ACC112 (cell line): ENCODE data around the gene SH2D3A.
A peak's percentile ranks its signal among the peaks of the same experiment; 100 is the strongest.
"Not testable (repeated sequence)": the region's sequence is repeated elsewhere in the genome, so short reads cannot be mapped to it uniquely, and the experiment has no call there.

Experiments used
- H2AFZ ChIP-seq: fragments of 200-600 bp; sonication (generic); one replicate; pipeline ENCODE4 v1.6.0; 2017; ENCODE audit warnings: antibody characterized with exemption, low read length; ENCODE audit not compliant: unreplicated experiment
- H3K27ac ChIP-seq: fragments of 200-600 bp; sonication (generic); 2 replicates; pipeline ENCODE4 v1.5.1; 2014; ENCODE audit warnings: low read depth, mild to moderate bottlenecking, antibody characterized with exemption, low read length, moderate library complexity
- H3K27me3 ChIP-seq: fragments of 200-600 bp; sonication (generic); 2 replicates; pipeline ENCODE4 v1.6.1; 2014; ENCODE audit warnings: mild to moderate bottlenecking, antibody characterized with exemption, low read length, moderate library complexity, mixed read lengths; ENCODE audit not compliant: insufficient read depth
- H3K36me3 ChIP-seq: fragments of 200-600 bp; sonication (generic); 2 replicates; pipeline ENCODE4 v1.6.1; 2016; ENCODE audit warnings: mild to moderate bottlenecking, antibody characterized with exemption, low read length, moderate library complexity, mixed read lengths; ENCODE audit not compliant: insufficient read depth
- H3K4me1 ChIP-seq: fragments of 200-600 bp; sonication (generic); one replicate; pipeline ENCODE4 v1.6.1; 2016; ENCODE audit warnings: low read length, mixed read lengths; ENCODE audit not compliant: insufficient read depth, unreplicated experiment, control insufficient read depth
- H3K4me3 ChIP-seq: fragments of 200-600 bp; sonication (generic); 2 replicates; pipeline ENCODE4 v1.5.1; 2014; ENCODE audit warnings: mild to moderate bottlenecking, low read depth, low read length
- H3K79me2 ChIP-seq: fragments of 200-600 bp; sonication (generic); one replicate; pipeline ENCODE4 v1.6.0; 2016; ENCODE audit warnings: low read length; ENCODE audit not compliant: control insufficient read depth, unreplicated experiment, insufficient read depth

Gene SH2D3A

GRCh38 chr19:6802336-6803035, 35.3 kb upstream of the SH2D3A start:
- H3K27ac ChIP-seq, result no peak overlapping the region
- H2AFZ ChIP-seq, result no peak overlapping the region
- H3K4me3 ChIP-seq, result no peak overlapping the region
- H3K79me2 ChIP-seq, result no peaks in the 10 kb centered on the region
- H3K36me3 ChIP-seq, result no peaks in the 10 kb centered on the region
- H3K4me1 ChIP-seq, result peaks cover 16% of the 10 kb centered on the region
- H3K27me3 ChIP-seq, result no peaks in the 10 kb centered on the region

- Histone ChIP-seq H3K27me3 (no peaks in the 10 kb centered on the region), H3K4me3 (peak overlapping the region; percentile 49), H3K27ac (peak overlapping the region; percentile 79), H3K4me1 (peaks cover 16% of the 10 kb centered on the region), H2AFZ (peak overlapping the region; percentile 60), H3K36me3 (no peaks in the 10 kb centered on the region), H3K79me2 (no peaks in the 10 kb centered on the region)
Measured at GRCh38 chr19:6801485-6802086, 34.4 kb upstream of the SH2D3A start.

- H3K79me2 ChIP-seq, result no peaks in the 10 kb centered on the region
- H2AFZ ChIP-seq, result peak overlapping the region; percentile 60
- no peaks in the 10 kb centered on the region for H3K36me3 ChIP-seq
- peak overlapping the region; percentile 49; the same call in 1 of the 2 replicates for H3K4me3 ChIP-seq
- peak overlapping the region; percentile 79 for H3K27ac ChIP-seq
- no peaks in the 10 kb centered on the region for H3K27me3 ChIP-seq
- H3K4me1 ChIP-seq, result peaks cover 16% of the 10 kb centered on the region
Measured at GRCh38 chr19:6800991-6801484, 33.8 kb upstream of the SH2D3A start.

DNA sequence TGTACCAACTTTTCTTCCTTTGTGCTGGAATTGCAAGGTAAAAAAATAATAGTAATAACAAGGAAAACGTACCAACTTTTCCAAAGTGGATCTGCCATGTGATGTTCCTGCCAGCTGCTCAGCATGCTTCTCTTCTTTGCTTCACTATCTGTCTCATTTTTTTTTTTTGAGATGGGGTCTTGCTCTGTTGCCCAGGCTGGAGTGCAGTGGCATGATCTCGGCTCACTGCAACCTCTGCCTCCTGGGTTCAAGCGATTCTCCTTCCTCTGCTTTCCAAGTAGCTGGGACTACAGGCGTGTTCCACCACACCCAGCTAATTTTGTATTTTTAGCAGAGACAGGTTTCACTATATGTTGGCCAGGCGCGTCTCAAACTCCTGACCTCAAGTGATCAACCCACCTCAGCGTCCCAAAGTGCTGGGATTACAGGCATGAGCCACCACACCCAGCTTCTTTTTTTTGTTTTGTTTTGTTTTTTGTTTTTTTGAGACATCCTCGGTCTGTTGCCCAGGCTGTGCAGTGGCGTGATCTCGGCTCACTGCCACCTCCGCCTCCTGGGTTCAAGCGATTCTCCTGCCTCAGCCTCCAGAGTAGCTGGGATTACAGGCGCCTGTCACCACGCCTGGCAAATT, 33.0 kb upstream of the SH2D3A start:
- not testable (repeated sequence) for H3K79me2 ChIP-seq, H2AFZ ChIP-seq, H3K36me3 ChIP-seq, H3K27me3 ChIP-seq, H3K27ac ChIP-seq, H3K4me3 ChIP-seq
- peaks cover 16% of the 10 kb centered on the region for H3K4me1 ChIP-seq

DNA sequence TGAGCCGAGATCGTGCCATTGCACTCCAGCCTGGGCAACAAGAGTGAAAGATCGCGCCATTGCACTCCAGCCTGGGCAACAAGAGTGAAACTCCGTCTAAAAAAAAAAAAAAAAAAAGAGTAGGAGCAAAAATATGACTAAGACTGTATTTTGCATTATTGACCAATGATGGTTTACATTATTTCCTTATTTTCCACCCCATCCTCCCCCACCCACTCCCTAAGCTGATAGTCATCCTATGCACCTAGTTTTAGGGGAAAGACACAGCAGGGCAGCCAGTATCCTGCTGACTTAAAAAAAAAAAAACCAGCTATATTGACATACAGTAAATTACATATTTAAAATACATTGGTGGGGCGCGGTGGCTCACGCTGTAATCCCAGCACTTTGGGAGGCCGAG, 30.4 kb upstream of the SH2D3A start:
- Histone ChIP-seq H2AFZ (no peak overlapping the region), H3K27ac (no peak overlapping the region), H3K27me3 (no peaks in the 10 kb centered on the region), H3K36me3 (no peaks in the 10 kb centered on the region), H3K4me3 (no peak overlapping the region), H3K4me1 (peaks cover 16% of the 10 kb centered on the region), H3K79me2 (no peaks in the 10 kb centered on the region)

DNA sequence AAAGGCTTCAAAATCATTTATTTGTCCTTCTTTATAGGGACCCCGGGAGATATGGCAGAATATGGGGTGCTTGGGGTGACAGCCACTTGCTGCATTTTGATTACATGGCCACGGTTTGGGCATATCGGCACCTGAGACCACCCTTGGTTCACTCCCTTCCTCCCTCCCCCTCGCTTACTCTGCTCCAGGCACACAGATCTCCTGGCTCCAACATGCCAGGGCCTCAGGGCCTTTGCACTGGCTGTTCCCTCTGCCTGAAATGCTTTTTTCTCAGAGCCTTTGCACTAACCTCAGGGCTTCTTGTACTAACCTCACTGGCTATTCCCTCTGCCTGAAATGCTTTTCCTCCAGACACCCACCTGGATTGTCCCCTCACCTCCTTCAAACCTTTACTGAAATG, 29.0 kb upstream of the SH2D3A start:
- H3K36me3 ChIP-seq, result no peaks in the 10 kb centered on the region
- no peaks in the 10 kb centered on the region for H3K79me2 ChIP-seq
- peaks cover 4% of the 10 kb centered on the region; the same call in 1 of the 2 replicates for H3K27me3 ChIP-seq
- no peak overlapping the region for H3K27ac ChIP-seq
- no peak overlapping the region for H3K4me3 ChIP-seq
- H3K4me1 ChIP-seq, result peaks cover 6% of the 10 kb centered on the region
- H2AFZ ChIP-seq, result no peak overlapping the region

DNA sequence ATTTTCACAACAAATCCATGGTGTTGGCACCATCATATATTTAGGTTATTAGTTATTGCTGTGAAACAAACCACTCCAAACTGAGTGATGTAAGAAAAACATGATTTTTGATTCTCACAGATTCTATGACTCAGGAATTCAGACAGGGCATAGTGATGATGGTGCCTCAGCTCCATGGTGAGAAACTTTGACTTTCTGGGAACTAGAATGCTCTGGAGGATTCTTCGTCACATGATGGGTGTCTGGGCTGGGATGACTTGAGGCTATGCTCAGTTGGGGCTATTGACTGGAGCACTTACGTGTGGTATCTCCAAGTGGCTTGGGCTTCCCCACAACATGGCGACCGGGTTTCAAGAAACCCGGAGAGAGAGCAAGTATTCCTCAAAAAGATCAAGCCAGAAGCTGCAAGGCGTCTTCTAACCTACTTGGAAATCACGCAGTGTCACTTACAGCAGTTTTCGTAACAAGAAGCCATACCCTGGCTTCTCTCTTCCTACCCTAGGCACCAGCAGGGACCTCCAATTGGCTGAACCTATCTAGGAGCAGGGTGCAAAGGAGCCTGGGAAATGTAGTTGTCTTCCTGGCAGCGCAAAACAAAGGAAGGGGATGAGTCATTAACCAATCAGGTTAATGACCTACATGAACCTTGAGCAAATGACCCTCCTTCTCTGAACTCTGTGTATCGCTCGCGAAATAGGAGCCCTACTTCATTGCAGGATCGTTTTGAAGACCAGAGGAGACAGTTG, 27.6 kb upstream of the SH2D3A start:
- H3K79me2 ChIP-seq, result no peaks in the 10 kb centered on the region
- H2AFZ ChIP-seq, result no peak overlapping the region
- no peak overlapping the region for H3K27ac ChIP-seq
- H3K27me3 ChIP-seq, result peaks cover 6% of the 10 kb centered on the region; the same call in 1 of the 2 replicates
- H3K36me3 ChIP-seq, result no peaks in the 10 kb centered on the region
- H3K4me3 ChIP-seq, result no peak overlapping the region
- no peaks in the 10 kb centered on the region for H3K4me1 ChIP-seq

GRCh38 chr19:6793973-6794372, 26.7 kb upstream of the SH2D3A start:
- Histone ChIP-seq H2AFZ (no peak overlapping the region), H3K27ac (no peak overlapping the region), H3K36me3 (no peaks in the 10 kb centered on the region), H3K79me2 (no peaks in the 10 kb centered on the region), H3K27me3 (peaks cover 6% of the 10 kb centered on the region; the same call in 1 of the 2 replicates), H3K4me3 (no peak overlapping the region), H3K4me1 (no peaks in the 10 kb centered on the region)

GRCh38 chr19:6793411-6793810, 26.2 kb upstream of the SH2D3A start:
- H3K36me3 ChIP-seq, result no peaks in the 10 kb centered on the region

DNA sequence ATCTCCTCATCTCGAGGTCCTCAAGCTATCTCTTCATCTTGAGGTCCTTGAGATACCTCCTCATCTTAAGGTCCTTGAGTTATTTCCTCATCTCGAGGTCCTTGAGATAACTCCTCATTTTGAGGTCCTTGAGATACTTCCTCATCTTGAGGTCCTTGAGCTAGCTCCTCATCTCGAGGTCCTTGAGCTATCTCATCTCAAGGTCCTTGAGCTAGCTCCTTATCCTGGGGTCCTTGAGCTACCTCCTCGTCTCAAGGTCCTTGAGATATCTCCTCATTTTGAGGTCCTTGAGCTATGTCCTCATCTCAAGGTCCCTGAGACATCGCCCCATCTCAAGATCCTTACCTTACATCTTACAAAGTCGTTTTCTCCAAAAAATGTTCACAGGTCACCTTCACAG, 24.0 kb upstream of the SH2D3A start:
- Histone ChIP-seq H3K36me3 (no peaks in the 10 kb centered on the region), H3K27ac (no peak overlapping the region), H3K27me3 (peaks cover 6% of the 10 kb centered on the region; the same call in 1 of the 2 replicates), H3K79me2 (no peaks in the 10 kb centered on the region), H2AFZ (no peak overlapping the region), H3K4me3 (no peak overlapping the region), H3K4me1 (no peaks in the 10 kb centered on the region)

More at GRCh38 chr19:6793411-6793810, 26.2 kb upstream of the SH2D3A start:
- Histone ChIP-seq H3K27ac (no peak overlapping the region), H3K27me3 (peaks cover 6% of the 10 kb centered on the region; the same call in 1 of the 2 replicates), H3K4me3 (no peak overlapping the region), H3K4me1 (no peaks in the 10 kb centered on the region), H3K79me2 (no peaks in the 10 kb centered on the region), H2AFZ (no peak overlapping the region)
